Nucleus accumbens (tissue), 56 donors: ENCODE data around the gene ESRRB.
A peak's percentile ranks its signal among the peaks of the same experiment; 100 is the strongest.
"Not testable (repeated sequence)": the region's sequence is repeated elsewhere in the genome, so short reads cannot be mapped to it uniquely, and the experiment has no call there.

Experiments used
- DNase-seq, 56 donors: peaks; one replicate each; lab custom pipeline; 2025; lab: John Stamatoyannopoulos, UW

Gene ESRRB

GRCh38 chr14:76531085-76531484 is 155.1 kb downstream of the ESRRB start:
- no peak for DNase-seq

GRCh38 chr14:76531821-76532318 is 155.9 kb downstream of the ESRRB start:
- no peak for DNase-seq

- DNase-seq = not testable (repeated sequence)
These were observed 160.7 kb downstream of the ESRRB start for GRCh38 chr14:76536636-76537035.

- DNase-seq = no peak
These were observed 162.1 kb downstream of the ESRRB start for GRCh38 chr14:76537906-76538647.

- no peak for DNase-seq
These were observed 162.7 kb downstream of the ESRRB start for GRCh38 chr14:76538648-76539008.

GRCh38 chr14:76539130-76539529 is 163.2 kb downstream of the ESRRB start:
- no peak for DNase-seq

- DNase-seq = peak in 1 of 56 donors; percentile 6
These were observed 165.8 kb downstream of the ESRRB start for GRCh38 chr14:76541594-76542219.

GRCh38 chr14:76546426-76547221 is 170.7 kb downstream of the ESRRB start:
- DNase-seq = no peak

GRCh38 chr14:76547831-76548230 is 171.9 kb downstream of the ESRRB start:
- no peak for DNase-seq

GRCh38 chr14:76550534-76550933 is 174.6 kb downstream of the ESRRB start:
- no peak for DNase-seq

GRCh38 chr14:76551116-76551515 is 175.2 kb downstream of the ESRRB start:
- DNase-seq = no peak
